ENCODE data around the gene TMX1.

Gene TMX1

GRCh38 chr14:51239813-51240803 is at the start of gene TMX1:
Gene TMX1, plus strand, starts transcription at chr14:51240247. Its CDS starts 46 bp downstream, at chr14:51240293.
- no peaks in the 10 kb centered on the region for H3K9me3 ChIP-seq
- H3K27me3 ChIP-seq (ENCODE audit: low read depth) = no peaks in the 10 kb centered on the region
- peaks cover 23% of the 10 kb centered on the region for H3K4me1 ChIP-seq
- in situ Hi-C loops (cut with MboI; ENCODE audit: low sequenced_read_pairs) = loop anchor here (5.0 to 10.0 kb wide), 2 partner anchors 143 to 295 kb away; partner anchors contain the start of genes PYGL and TRIM9
- H3K4me3 ChIP-seq = peak within 1 kb of the TSS; percentile 85
- DNase-seq (ENCODE audit: low spot score in 2 of 2) = peak; percentile 97 to 98
- peaks cover 22% of the 10 kb centered on the region for H3K36me3 ChIP-seq (replicated peaks)

- H3K36me3 ChIP-seq (replicated peaks) = no peaks in the 10 kb centered on the region
- H3K9me3 ChIP-seq = no peaks in the 10 kb centered on the region
- H3K4me3 ChIP-seq = no peak overlapping the region
- DNase-seq (ENCODE audit: low spot score in 2 of 2) = no peak
- peaks cover 5% of the 10 kb centered on the region for H3K4me1 ChIP-seq
- no peaks in the 10 kb centered on the region for H3K27me3 ChIP-seq (ENCODE audit: low read depth)
- in situ Hi-C loops (cut with MboI; ENCODE audit: low sequenced_read_pairs) = no loop called here
Observed at GRCh38 chr14:51201890-51202289, 38.2 kb upstream of the TMX1 start.

GRCh38 chr14:51202914-51203665 is 37.0 kb upstream of the TMX1 start:
- Histone ChIP-seq H3K4me1 (peaks cover 5% of the 10 kb centered on the region), H3K4me3 (no peak overlapping the region), H3K9me3 (no peaks in the 10 kb centered on the region), H3K27me3 (ENCODE audit: low read depth) (no peaks in the 10 kb centered on the region), H3K36me3 (replicated peaks) (no peaks in the 10 kb centered on the region)
- DNase-seq (ENCODE audit: low spot score in 2 of 2) = no peak
- in situ Hi-C loops (cut with MboI; ENCODE audit: low sequenced_read_pairs) = no loop called here

GRCh38 chr14:51203881-51204280 is 36.2 kb upstream of the TMX1 start:
- Histone ChIP-seq H3K36me3 (replicated peaks) (no peaks in the 10 kb centered on the region), H3K9me3 (no peaks in the 10 kb centered on the region), H3K4me1 (peaks cover 5% of the 10 kb centered on the region), H3K4me3 (no peak overlapping the region), H3K27me3 (ENCODE audit: low read depth) (no peaks in the 10 kb centered on the region)
- no peak for DNase-seq (ENCODE audit: low spot score in 2 of 2)
- in situ Hi-C loops (cut with MboI; ENCODE audit: low sequenced_read_pairs) = no loop called here

- Histone ChIP-seq H3K27me3 (ENCODE audit: low read depth) (no peaks in the 10 kb centered on the region), H3K4me3 (no peak overlapping the region), H3K36me3 (replicated peaks) (no peaks in the 10 kb centered on the region), H3K9me3 (no peaks in the 10 kb centered on the region), H3K4me1 (no peaks in the 10 kb centered on the region)
- no peak for DNase-seq (ENCODE audit: low spot score in 2 of 2)
- in situ Hi-C loops (cut with MboI; ENCODE audit: low sequenced_read_pairs) = no loop called here
Observed at GRCh38 chr14:51205486-51205885, 34.6 kb upstream of the TMX1 start.

GRCh38 chr14:51206462-51206861 is 33.6 kb upstream of the TMX1 start:
- Histone ChIP-seq H3K36me3 (replicated peaks) (no peaks in the 10 kb centered on the region), H3K4me3 (no peak overlapping the region), H3K4me1 (no peaks in the 10 kb centered on the region), H3K9me3 (no peaks in the 10 kb centered on the region), H3K27me3 (ENCODE audit: low read depth) (no peaks in the 10 kb centered on the region)
- in situ Hi-C loops (cut with MboI; ENCODE audit: low sequenced_read_pairs) = no loop called here
- DNase-seq (ENCODE audit: low spot score in 2 of 2) = no peak

DNA sequence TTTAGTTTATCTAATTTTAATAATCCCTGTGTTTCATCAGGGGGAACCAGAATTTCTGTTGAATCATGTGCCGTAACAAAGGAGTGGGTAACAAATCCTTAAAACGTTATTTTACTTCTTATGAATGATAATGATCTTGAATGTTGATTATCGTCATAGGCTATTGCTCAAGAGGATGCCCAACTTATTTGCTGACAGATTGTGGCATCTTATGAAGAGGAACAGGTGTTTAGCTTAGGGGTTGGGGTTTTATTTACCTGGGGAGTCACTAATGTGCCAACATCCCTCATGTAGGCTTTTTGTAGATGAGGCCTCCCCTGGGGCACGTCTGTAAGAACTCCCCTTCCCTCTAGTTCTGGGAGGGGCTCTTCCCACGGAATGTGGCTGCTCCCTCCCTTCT is 32.4 kb upstream of the TMX1 start:
- no peak for DNase-seq (ENCODE audit: low spot score in 2 of 2)
- Histone ChIP-seq H3K27me3 (ENCODE audit: low read depth) (no peaks in the 10 kb centered on the region), H3K4me3 (no peak overlapping the region), H3K36me3 (replicated peaks) (no peaks in the 10 kb centered on the region), H3K9me3 (no peaks in the 10 kb centered on the region), H3K4me1 (no peaks in the 10 kb centered on the region)
- in situ Hi-C loops (cut with MboI; ENCODE audit: low sequenced_read_pairs) = no loop called here

DNA sequence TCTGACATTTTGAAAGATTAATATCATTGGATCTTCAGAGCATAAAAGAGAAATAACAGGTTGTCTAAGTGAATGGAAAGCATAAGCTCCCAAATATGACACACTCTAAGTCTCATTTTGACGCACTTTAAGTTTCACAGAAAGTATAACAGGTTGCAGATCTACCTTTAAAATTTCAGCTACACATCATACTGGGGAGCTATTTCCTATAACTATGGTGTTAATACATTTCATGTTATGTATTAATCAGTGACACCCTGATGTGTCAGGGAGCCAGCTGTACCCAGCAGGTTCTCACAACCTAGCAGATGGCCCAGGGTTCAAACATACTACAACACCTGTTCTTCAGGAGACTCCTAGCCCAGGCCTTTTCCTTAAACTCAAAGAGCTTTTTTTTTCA is 31.1 kb upstream of the TMX1 start:
- Histone ChIP-seq H3K4me1 (no peaks in the 10 kb centered on the region), H3K9me3 (no peaks in the 10 kb centered on the region), H3K36me3 (replicated peaks) (no peaks in the 10 kb centered on the region), H3K4me3 (no peak overlapping the region), H3K27me3 (ENCODE audit: low read depth) (no peaks in the 10 kb centered on the region)
- in situ Hi-C loops (cut with MboI; ENCODE audit: low sequenced_read_pairs) = no loop called here
- no peak for DNase-seq (ENCODE audit: low spot score in 2 of 2)

DNA sequence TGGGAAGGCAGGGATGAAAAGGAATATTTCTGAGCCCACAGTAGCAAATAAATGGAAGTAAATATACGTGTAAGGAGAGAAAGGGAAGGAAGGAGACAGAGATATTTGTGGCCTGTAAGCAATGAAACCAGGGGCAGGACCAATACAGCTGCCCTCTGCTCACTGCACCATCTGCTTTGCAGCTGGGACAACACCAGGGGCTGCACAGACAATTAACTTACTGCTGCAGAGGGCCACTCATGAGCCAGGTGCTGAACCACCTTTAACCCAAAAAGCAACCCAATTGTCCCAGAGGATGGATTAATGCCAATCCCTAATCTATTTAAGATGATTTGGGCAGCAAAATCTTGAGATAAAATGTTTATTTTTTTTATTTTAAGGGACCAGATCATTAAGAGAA is 30.6 kb upstream of the TMX1 start:
- in situ Hi-C loops (cut with MboI; ENCODE audit: low sequenced_read_pairs) = no loop called here
- no peak for DNase-seq (ENCODE audit: low spot score in 2 of 2)

GRCh38 chr14:51210594-51210993 is 29.5 kb upstream of the TMX1 start:
- Histone ChIP-seq H3K27me3 (ENCODE audit: low read depth) (no peaks in the 10 kb centered on the region), H3K4me1 (no peaks in the 10 kb centered on the region), H3K4me3 (no peak overlapping the region), H3K36me3 (replicated peaks) (no peaks in the 10 kb centered on the region), H3K9me3 (no peaks in the 10 kb centered on the region; the same call in 1 of the 2 replicates)
- DNase-seq (ENCODE audit: low spot score in 2 of 2) = no peak
- in situ Hi-C loops (cut with MboI; ENCODE audit: low sequenced_read_pairs) = no loop called here

More for the DNA sequence above, 30.6 kb upstream of the TMX1 start:
- Histone ChIP-seq H3K4me1 (no peaks in the 10 kb centered on the region), H3K4me3 (no peak overlapping the region), H3K27me3 (ENCODE audit: low read depth) (no peaks in the 10 kb centered on the region), H3K36me3 (replicated peaks) (no peaks in the 10 kb centered on the region), H3K9me3 (no peaks in the 10 kb centered on the region)

DNA sequence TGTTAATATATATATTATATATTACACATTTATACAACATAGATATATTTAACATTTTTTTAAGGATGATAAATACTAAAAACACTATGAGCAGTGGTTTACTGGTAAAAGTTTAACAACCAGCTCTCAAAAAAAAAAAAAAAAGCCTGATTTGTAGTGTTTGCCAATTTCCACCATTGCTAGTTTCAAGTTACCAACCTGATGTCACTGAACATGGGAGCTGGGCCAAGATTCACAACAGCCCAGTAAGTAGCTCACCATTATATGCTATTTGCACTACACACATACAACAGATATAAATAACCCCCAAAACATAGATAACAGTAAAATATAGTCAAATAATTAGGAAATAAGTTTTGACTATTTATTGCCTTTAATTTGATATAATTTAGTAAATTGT is 28.9 kb upstream of the TMX1 start:
- Histone ChIP-seq H3K4me1 (no peaks in the 10 kb centered on the region), H3K4me3 (no peak overlapping the region), H3K9me3 (no peaks in the 10 kb centered on the region; the same call in 1 of the 2 replicates), H3K36me3 (replicated peaks) (no peaks in the 10 kb centered on the region), H3K27me3 (ENCODE audit: low read depth) (no peaks in the 10 kb centered on the region)
- in situ Hi-C loops (cut with MboI; ENCODE audit: low sequenced_read_pairs) = no loop called here
- DNase-seq (ENCODE audit: low spot score in 2 of 2) = no peak

- in situ Hi-C loops (cut with MboI; ENCODE audit: low sequenced_read_pairs) = no loop called here
- H3K9me3 ChIP-seq = no peaks in the 10 kb centered on the region; the same call in 1 of the 2 replicates
- no peak for DNase-seq (ENCODE audit: low spot score in 2 of 2)
- H3K36me3 ChIP-seq (replicated peaks) = no peaks in the 10 kb centered on the region
- no peaks in the 10 kb centered on the region for H3K27me3 ChIP-seq (ENCODE audit: low read depth)
- H3K4me3 ChIP-seq = no peak overlapping the region
- peaks cover 3% of the 10 kb centered on the region; the same call in 1 of the 2 replicates for H3K4me1 ChIP-seq
Observed at GRCh38 chr14:51216602-51217001, 23.4 kb upstream of the TMX1 start.

GRCh38 chr14:51219473-51220448 is 20.3 kb upstream of the TMX1 start:
- Histone ChIP-seq H3K4me3 (no peak overlapping the region), H3K4me1 (peaks cover 3% of the 10 kb centered on the region; the same call in 1 of the 2 replicates), H3K9me3 (peaks cover 11% of the 10 kb centered on the region), H3K36me3 (replicated peaks) (no peaks in the 10 kb centered on the region), H3K27me3 (ENCODE audit: low read depth) (no peaks in the 10 kb centered on the region)
- in situ Hi-C loops (cut with MboI; ENCODE audit: low sequenced_read_pairs) = no loop called here
- peak in 1 of 2 experiments; percentile 53 for DNase-seq (ENCODE audit: low spot score in 2 of 2)

All from HAP-1 (cell line).